GM12878 (cell line): ENCODE results near the gene ZNF462. TPM values are rescaled to one million over a fixed set of nuclear protein-coding genes. Genes with fewer than 3 reads are reported as not detected.

Experiments
- ATAC-seq: fragments of 200-7000 bp; cut with Tn5 transposase; 3 replicates; pipeline ENCODE4 v1.9.1; 2020; ENCODE audit warnings: mild to moderate bottlenecking, moderate library complexity
- BruUV-seq: library from RNA; stranded (reverse); fragments of 400-500 nt; replicated peaks from 2 replicates; lab custom pipeline; 2021; lab: Mats Ljungman, UMichigan
- CTCF ChIA-PET: fragments of 300-600 bp; sonication (Branson Sonifier 250); formaldehyde crosslinking; extraction: SDS; loops from one replicate; lab custom pipeline; 2021; ENCODE audit warnings: inconsistent platforms; lab: Yijun Ruan, JAX
- POLR2A ChIA-PET: fragments of 350-600 bp; formaldehyde crosslinking; extraction: SDS; loops from one replicate; lab custom pipeline; 2021; ENCODE audit warnings: inconsistent platforms; lab: Charles Lee
- RAD21 ChIA-PET: fragments of 300-600 bp; sonication (Branson Sonifier 250); formaldehyde crosslinking; loops from one replicate; lab custom pipeline; 2023; ENCODE audit warnings: antibody characterized with exemption; ENCODE audit not compliant: unreplicated experiment; lab: Charles Lee
- SMC1A ChIA-PET: fragments of 300-600 bp; sonication (Branson Sonifier 250); formaldehyde crosslinking; loops from one replicate; lab custom pipeline; 2023; ENCODE audit not compliant: unreplicated experiment, uncharacterized antibody; lab: Charles Lee
- DNase-seq: peaks from one replicate; pipeline ENCODE4 v3.0.0-alpha.2; 2011; ENCODE audit warnings: low read depth, low spot score
- FAIRE-seq: peaks from 3 replicates; lab custom pipeline; 2011; peaks lifted over from hg19 to GRCh38; lab: Jason Lieb, UNC
- H2AFZ ChIP-seq: 2 replicates; pipeline ENCODE4 v1.6.0; 2011; ENCODE audit warnings: low read depth, low read length, control low read depth; ENCODE audit not compliant: control insufficient read depth
- H3K27ac ChIP-seq: 2 replicates; pipeline ENCODE4 v1.5.1; 2011; ENCODE audit warnings: control low read depth; ENCODE audit not compliant: control insufficient read depth, insufficient read depth
- H3K27me3 ChIP-seq, 2 experiments: replicated peaks in 1 of 2; 2 replicates each; pipeline versions ENCODE4 v1.6.0 to v1.6.1; 2011; ENCODE audit warnings: low read length in 1 of 2; ENCODE audit not compliant: control insufficient read depth in 2 of 2, insufficient read depth in 2 of 2
- H3K36me3 ChIP-seq, 2 experiments: 2 replicates each; pipeline ENCODE4 v1.5.1; 2011; ENCODE audit warnings: low read length in 1 of 2; ENCODE audit not compliant: control insufficient read depth in 2 of 2, insufficient read depth in 2 of 2
- H3K4me1 ChIP-seq: 2 replicates; pipeline ENCODE4 v1.6.1; 2011; ENCODE audit warnings: mild to moderate bottlenecking, low read length, moderate library complexity, mixed read lengths; ENCODE audit not compliant: control insufficient read depth, insufficient read depth
- H3K4me2 ChIP-seq: 2 replicates; pipeline ENCODE4 v1.6.0; 2011; ENCODE audit warnings: control low read depth; ENCODE audit not compliant: control insufficient read depth, insufficient read depth
- H3K4me3 ChIP-seq: fragments of 200-600 bp; sonication (generic); 2 replicates; pipeline ENCODE4 v1.5.1; 2016
- H3K79me2 ChIP-seq: 2 replicates; pipeline ENCODE4 v1.6.0; 2011; ENCODE audit warnings: low read length; ENCODE audit not compliant: control insufficient read depth, insufficient read depth
- H3K9ac ChIP-seq: 2 replicates; pipeline ENCODE4 v1.8.0; 2011; ENCODE audit warnings: low read length, control low read depth, mixed read lengths; ENCODE audit not compliant: control insufficient read depth, insufficient read depth
- H3K9me3 ChIP-seq: replicated peaks from 3 replicates; pipeline ENCODE4 v1.5.1; 2011; ENCODE audit warnings: mild to moderate bottlenecking, low read length; ENCODE audit not compliant: control insufficient read depth, insufficient read depth
- H4K20me1 ChIP-seq: 2 replicates; pipeline ENCODE4 v1.6.0; 2011; ENCODE audit not compliant: control insufficient read depth, insufficient read depth
- CHD2 ChIP-seq: IDR thresholded peaks from 2 replicates; pipeline ENCODE4 v1.6.1; 2011; ENCODE audit warnings: low read depth, low read length, improper control_type of control experiment, borderline replicate concordance
- EP300 ChIP-seq, 2 experiments: fragments of 150-350 bp in 1 of 2; IDR thresholded peaks; 2 replicates each; pipeline ENCODE4 v1.6.1; 2011 to 2012; ENCODE audit warnings: low read depth in 2 of 2, low read length in 2 of 2, borderline replicate concordance in 1 of 2, improper control_type of control experiment in 1 of 2, inconsistent platforms in 1 of 2; ENCODE audit not compliant: control insufficient read depth in 1 of 2
- IKZF2 ChIP-seq, 2 experiments: fragments of 450-650 bp; IDR thresholded peaks; 2 replicates each; pipeline ENCODE4 v1.6.1; 2017; ENCODE audit warnings: mild to moderate bottlenecking in 2 of 2, moderate library complexity in 2 of 2
- JUND ChIP-seq: IDR thresholded peaks from 2 replicates; pipeline ENCODE4 v1.6.1; 2012; ENCODE audit warnings: low read depth, mild to moderate bottlenecking, low read length, improper control_type of control experiment, moderate library complexity
- MTA2 ChIP-seq: fragments of 450-650 bp; IDR thresholded peaks from 2 replicates; pipeline ENCODE4 v1.6.1; 2016; ENCODE audit warnings: low read depth, mild to moderate bottlenecking, moderate library complexity
- NBN ChIP-seq: fragments of 450-650 bp; IDR thresholded peaks from 2 replicates; pipeline ENCODE4 v1.6.1; 2016
- NR2C1 ChIP-seq: fragments of 450-650 bp; IDR thresholded peaks from 2 replicates; pipeline ENCODE4 v1.6.1; 2017; ENCODE audit warnings: antibody characterized with exemption, mild to moderate bottlenecking, moderate library complexity
- NR2F1 ChIP-seq: fragments of 450-650 bp; conservative IDR thresholded peaks from 2 replicates; pipeline ENCODE4 v1.6.1; 2017; ENCODE audit warnings: mild to moderate bottlenecking
- PBX3 ChIP-seq: IDR thresholded peaks from 2 replicates; pipeline ENCODE4 v1.6.1; 2011; ENCODE audit warnings: mild to moderate bottlenecking, low read depth, low read length, moderate library complexity; ENCODE audit not compliant: insufficient replicate concordance
- PKNOX1 ChIP-seq: fragments of 450-650 bp; IDR thresholded peaks from 2 replicates; pipeline ENCODE4 v1.6.1; 2016; ENCODE audit warnings: mild to moderate bottlenecking
- RELB ChIP-seq: fragments of 450-650 bp; IDR thresholded peaks from 2 replicates; pipeline ENCODE4 v1.6.1; 2017; ENCODE audit warnings: low read depth, mild to moderate bottlenecking, moderate library complexity
- SMAD5 ChIP-seq: IDR thresholded peaks from 2 replicates; pipeline ENCODE4 v1.6.1; 2016; ENCODE audit warnings: antibody characterized with exemption, low read depth
- SMARCA5 ChIP-seq: fragments of 450-650 bp; IDR thresholded peaks from 2 replicates; pipeline ENCODE4 v1.6.1; 2017; ENCODE audit warnings: mild to moderate bottlenecking
- YY1 ChIP-seq: IDR thresholded peaks from 2 replicates; pipeline ENCODE4 v1.6.1; 2011; ENCODE audit warnings: low read depth, mild to moderate bottlenecking, low read length
- ZNF687 ChIP-seq: fragments of 450-650 bp; IDR thresholded peaks from 2 replicates; pipeline ENCODE4 v1.6.1; 2017; ENCODE audit warnings: mild to moderate bottlenecking, moderate library complexity
- WGBS: methylation state at CpG from one replicate; pipeline ENCODE4 v1.1.6; 2016; ENCODE audit warnings: low lambda C conversion rate; ENCODE audit not compliant: insufficient replicate concordance, insufficient coverage; ENCODE audit errors: missing lambda C conversion rate; 5-methylcytosine and 5-hydroxymethylcytosine counted together
- in situ Hi-C: fragments of 300-500 bp; cut with MboI; formaldehyde crosslinking; loops from 9 replicates; pipeline ENCODE4 v1.14.3; 2018; ENCODE audit warnings: mixed read lengths
- intact Hi-C: fragments of 100-400 bp; cut with micrococcal nuclease; formaldehyde crosslinking; loops from one replicate; pipeline ENCODE4 v1.14.2; 2022; ENCODE audit not compliant: unreplicated experiment
- polyA plus RNA-seq, 11 experiments: library from polyadenylated mRNA; depleted of rRNA in 4 of 11; unstranded in 6 of 11; stranded (reverse) in 5 of 11; fragments of >200 nt; fragmentation: Nextera tagmentation in 4 of 11; fragmentation: Illumina TruSeq in 1 of 11; extraction: Ambion mirVana in 4 of 11; extraction: Trizol in 1 of 11; gene quantifications; 1 replicate in 1 of 11; 2 replicates in 10 of 11; pipeline versions ENCODE4 v1.2.1 to v1.2.3, GENCODE V29; 2011 to 2016; ENCODE audit warnings: inconsistent platforms in 2 of 11, missing spikeins in 2 of 11, low read depth in 1 of 11
- total RNA-seq, 4 experiments: library from RNA; depleted of rRNA in 3 of 4; stranded (reverse); fragments of >200 nt in 3 of 4; fragmentation: Illumina TruSeq in 1 of 4; extraction: Trizol in 1 of 4; gene quantifications; 2 replicates each; pipeline versions ENCODE4 v1.2.1 to v1.2.3, GENCODE V29; 2013 to 2021

The ZNF462 gene
- total and polyA plus RNA-seq, 10 of the 15 experiments (the other 5 are each of a cell fraction or from before 2014, with no cell fraction given), result 0.27 to 13.7 (median 0.55) TPM

- H4K20me1 ChIP-seq, result no peaks in the 10 kb centered on the region
- RAD21 ChIA-PET, result interaction anchor here (0.8 to 2.4 kb wide), 14 partner anchors 13 to 181 kb away, joined by 3 to 21 read pairs (median 4); no protein-coding TSS in a partner anchor
- H3K4me2 ChIP-seq, result no peak overlapping the region
- no peak overlapping the region for H3K4me3 ChIP-seq
- H2AFZ ChIP-seq, result no peak overlapping the region
- ATAC-seq, result peak; percentile 91
- no peaks in the 10 kb centered on the region for H3K27me3 ChIP-seq
- DNase-seq, result no peak
- no peaks in the 10 kb centered on the region for H3K4me1 ChIP-seq
- no peaks in the 10 kb centered on the region for H3K79me2 ChIP-seq
- peaks cover 0 to 2% of the 10 kb centered on the region in 2 experiments; a peak in 2 of 4 replicates for H3K36me3 ChIP-seq
- intact Hi-C loops, result loop anchor here (2.0 kb wide), 1 partner anchor 57 kb away; no protein-coding TSS in a partner anchor
- SMC1A ChIA-PET, result interaction anchor here (0.6 to 7.1 kb wide), 28 partner anchors 9 to 636 kb away, joined by 3 to 100 read pairs (median 5); partner anchors contain the start of gene ZNF462
- no peak overlapping the region for H3K27ac ChIP-seq
- H3K9me3 ChIP-seq, result no peaks in the 10 kb centered on the region; the same call in 2 of the 3 replicates
- WGBS, result 7% methylated on average over 3 of the region's 3 CpGs
- POLR2A ChIA-PET, result interaction anchor here (0.5 to 1.4 kb wide), 3 partner anchors 13 to 57 kb away, joined by 3 read pairs; no protein-coding TSS in a partner anchor
- no peak overlapping the region for H3K9ac ChIP-seq
- in situ Hi-C loops, result no loop called here
- no TSS peak for BruUV-seq
- CTCF ChIA-PET, result interaction anchor here (0.8 to 3.5 kb wide), 8 partner anchors 21 to 217 kb away, joined by 3 to 15 read pairs (median 3); no protein-coding TSS in a partner anchor
- no peak for FAIRE-seq
- TF ChIP-seq YY1 (peak; percentile 95), NR2C1 (peak; percentile 45; the same call in 1 of the 2 replicates), NR2F1 (no peak), PKNOX1 (peak; percentile 58; the same call in 1 of the 2 replicates), SMARCA5 (0 out of 2 replicates have a peak, but pooled peaks have one; percentile 47), RELB (peak; percentile 88), IKZF2 (IDR thresholded peaks at IDR 0.05) (peak; percentile 40 to 43; a peak in 1 of 4 replicates), JUND (no peak), EP300 (IDR thresholded peaks at IDR 0.05; ENCODE audit: borderline replicate concordance in 1 of 2, control insufficient read depth in 1 of 2, low read depth in 2 of 2, low read length in 2 of 2) (peak in 1 of 2 experiments; percentile 39; a peak in 2 of 4 replicates), NBN (0 out of 2 replicates have a peak, but pooled peaks have one; percentile 29), PBX3 (no peak), CHD2 (peak; percentile 80), SMAD5 (no peak), MTA2 (peak; percentile 41; the same call in 1 of the 2 replicates), ZNF687 (0 out of 2 replicates have a peak, but pooled peaks have one; percentile 37)
Observed at GRCh38 chr9:106921341-106921899, 58.5 kb downstream of the ZNF462 start.
